GM19438 (cell line): ENCODE measurements around the gene RALGPS1.
A peak's percentile ranks its signal among the peaks of the same experiment; 100 is the strongest.

Source experiments
- ATAC-seq: cut with Tn5 transposase; IDR thresholded peaks from one replicate; pipeline ENCODE4 v1.9.1; 2021; ENCODE audit warnings: low read depth; ENCODE audit not compliant: unreplicated experiment

Gene RALGPS1

DNA sequence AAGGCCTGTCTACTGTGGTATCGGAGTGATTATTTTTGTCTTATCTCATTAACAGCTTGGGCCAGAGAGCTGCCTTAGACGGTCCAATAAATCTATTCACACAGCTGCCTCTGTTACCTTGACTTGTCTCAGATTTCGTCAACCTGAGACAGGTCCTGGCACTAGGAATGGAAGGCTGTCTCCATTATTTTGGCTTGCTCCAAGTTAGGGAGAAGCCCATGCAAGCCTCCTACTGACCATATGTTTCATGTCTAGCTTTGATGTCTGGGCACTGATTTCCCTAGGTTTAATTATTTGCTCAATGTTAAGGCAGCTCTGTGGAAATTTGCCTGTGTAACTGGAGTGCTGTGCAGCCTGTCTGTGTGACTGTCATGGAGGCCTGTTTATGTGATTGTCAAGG is 12.4 kb upstream of the RALGPS1 start:
- no peak for ATAC-seq

DNA sequence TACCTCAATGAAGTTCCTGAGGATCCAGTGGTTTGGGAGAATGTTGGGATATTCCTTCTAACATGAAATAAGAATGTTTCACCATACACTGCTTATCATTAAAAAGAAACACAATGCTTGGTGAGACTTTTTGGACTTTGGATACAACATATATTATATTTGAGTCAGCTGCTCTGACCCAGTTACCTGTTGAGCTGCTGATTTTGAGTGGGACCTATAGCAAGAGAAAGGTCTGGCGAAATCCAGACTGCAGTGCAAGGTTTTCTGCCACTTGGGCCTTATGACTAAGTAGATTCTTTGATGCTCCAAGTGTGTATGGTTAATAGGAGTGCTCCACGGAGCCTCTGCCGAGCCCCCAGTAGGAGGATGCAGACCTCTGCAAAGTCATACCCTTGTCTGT is 10.0 kb upstream of the RALGPS1 start:
- ATAC-seq, result no peak

GRCh38 chr9:126906091-126906490 is 8.5 kb upstream of the RALGPS1 start:
- no peak for ATAC-seq

DNA sequence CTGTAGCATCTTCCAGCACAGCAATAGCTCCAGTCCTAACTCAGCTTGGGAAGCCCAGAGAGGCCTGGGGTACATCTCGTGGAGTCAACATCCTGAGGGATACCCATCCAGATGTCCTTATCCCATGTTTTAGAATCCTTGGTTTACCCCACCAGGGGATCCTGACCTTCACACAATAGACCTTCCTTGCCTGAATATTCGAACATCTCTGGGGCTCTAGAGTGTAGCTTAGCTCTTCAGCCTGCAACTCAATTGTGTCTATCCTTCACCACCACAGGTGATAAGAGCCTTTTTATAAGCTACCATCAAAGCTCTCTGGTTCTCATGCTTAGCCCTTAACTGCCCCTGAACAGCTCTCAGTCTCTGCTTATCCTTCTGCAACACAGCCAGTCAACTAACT is 7.5 kb upstream of the RALGPS1 start:
- no peak for ATAC-seq

DNA sequence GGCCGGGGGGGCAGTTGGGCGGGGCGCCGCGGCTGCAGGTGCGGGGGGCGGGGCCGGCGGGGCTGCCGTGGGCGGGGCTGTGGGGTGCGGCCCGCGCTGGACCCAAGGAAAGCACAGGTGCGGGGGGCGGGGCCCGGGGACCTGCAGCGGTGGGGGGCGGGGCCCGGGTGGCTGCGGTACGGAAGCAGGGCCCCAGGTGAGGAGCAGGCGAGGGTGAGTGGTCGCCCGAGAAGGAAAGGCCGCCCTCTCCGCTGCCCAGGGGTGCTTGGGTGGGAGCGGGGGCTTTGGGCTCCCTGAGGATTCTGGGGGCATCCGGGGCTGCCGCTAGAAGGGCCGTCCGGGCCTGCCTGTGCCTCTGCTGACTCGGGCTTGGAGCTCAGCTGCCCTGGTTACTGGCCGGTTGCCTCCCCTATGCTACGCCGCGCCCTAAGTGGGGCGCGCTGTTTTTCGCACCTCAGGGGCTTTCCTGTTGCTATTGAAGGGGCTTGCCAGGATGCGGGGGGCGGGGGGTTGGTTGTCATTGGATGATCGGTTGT is 767 bp downstream of the RALGPS1 start:
- ATAC-seq, result peak; percentile 2

DNA sequence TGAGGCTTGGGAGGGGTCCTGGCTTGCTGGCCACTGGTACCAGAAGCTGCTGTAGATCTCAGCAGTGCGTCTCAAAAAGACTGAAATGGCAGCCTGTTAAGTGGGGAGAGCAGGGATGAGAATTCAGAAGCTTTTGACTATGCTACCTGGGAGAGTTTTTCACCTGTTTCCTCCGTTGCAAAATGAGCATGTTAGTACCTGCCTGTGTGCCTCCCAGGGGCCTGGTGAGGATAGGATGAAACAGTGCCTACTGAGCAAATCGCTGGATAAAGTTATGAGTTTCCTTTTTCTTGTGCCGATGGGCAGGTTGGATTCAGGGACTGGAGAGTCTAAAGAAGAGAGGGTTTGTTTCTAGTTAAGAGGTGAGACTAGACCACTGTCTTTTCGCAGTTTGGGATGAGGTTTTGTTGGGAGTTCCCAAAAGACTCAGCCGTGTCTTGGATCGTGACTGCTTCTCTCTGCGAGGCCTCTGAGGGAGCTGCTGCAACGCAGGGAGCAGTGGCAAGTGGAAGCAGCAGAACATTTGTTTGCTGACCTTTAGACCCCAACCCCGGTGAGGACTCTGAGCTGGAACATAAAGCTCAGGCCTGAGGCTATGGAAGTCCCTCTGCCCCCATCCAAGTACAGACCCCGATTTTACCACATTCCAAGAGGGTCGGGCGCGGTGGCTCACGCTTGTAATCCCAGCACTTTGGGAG is 1.4 kb downstream of the RALGPS1 start:
- no peak for ATAC-seq

DNA sequence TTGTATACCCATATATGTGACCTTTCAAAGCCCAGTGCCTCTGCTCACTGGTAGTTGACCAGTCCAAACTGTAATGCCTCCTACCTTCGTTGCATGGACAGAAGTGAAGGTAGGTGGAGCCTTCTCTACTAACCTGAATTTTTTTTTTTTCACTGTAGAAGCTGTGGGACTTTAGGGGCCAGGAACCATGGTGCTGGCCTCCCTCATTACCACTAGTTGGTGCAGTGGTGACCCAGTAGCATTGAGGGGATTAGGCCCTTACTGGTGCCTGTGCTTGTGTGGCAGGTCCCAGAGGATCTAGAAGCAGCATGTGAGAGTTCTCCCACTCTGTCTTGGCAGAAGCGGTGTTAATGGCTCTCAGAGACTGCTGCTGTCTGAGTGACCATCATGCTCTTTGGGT is 2.3 kb downstream of the RALGPS1 start:
- ATAC-seq, result no peak

DNA sequence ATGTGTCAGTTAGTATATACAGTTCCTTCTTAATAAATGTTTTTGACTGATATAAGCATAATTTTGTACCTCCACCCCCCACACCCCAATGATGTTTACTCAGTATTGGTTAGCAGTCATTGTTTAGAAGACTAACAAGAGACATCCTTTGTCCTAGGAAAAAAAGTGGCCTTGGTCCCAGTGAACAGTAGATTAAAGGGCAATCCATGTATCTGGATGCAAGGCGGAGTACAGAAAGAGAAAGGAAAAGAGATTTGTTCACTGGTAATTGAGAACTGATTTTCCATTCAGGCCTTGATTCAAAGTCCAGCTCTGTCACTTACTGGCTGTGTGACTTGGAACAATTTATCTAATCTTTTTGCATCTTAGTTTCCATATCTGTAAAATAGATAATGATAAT is 4.6 kb downstream of the RALGPS1 start:
- ATAC-seq, result no peak

DNA sequence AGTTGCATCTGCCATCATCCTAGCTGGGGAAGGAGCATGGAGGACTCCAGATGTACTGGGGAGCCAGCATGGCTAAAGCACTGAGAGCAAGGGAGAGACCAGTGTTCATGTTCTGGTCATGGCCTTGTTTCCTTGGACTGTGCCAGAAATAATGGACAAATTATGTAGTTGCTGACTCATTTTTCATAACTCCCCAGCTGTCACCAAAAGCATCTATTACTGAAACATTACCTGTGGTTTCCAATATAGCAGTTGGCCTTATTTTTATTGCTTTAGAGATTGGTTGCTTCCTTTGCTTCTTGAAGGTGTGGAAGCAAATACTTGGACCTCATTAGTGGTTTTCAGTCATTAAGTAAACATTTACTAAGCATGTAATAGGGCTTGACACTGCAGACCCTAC is 11.3 kb downstream of the RALGPS1 start:
- ATAC-seq, result no peak

GRCh38 chr9:126926364-126926763 is 11.8 kb downstream of the RALGPS1 start:
- no peak for ATAC-seq

GRCh38 chr9:126927419-126927818 is 12.8 kb downstream of the RALGPS1 start:
- no peak for ATAC-seq

DNA sequence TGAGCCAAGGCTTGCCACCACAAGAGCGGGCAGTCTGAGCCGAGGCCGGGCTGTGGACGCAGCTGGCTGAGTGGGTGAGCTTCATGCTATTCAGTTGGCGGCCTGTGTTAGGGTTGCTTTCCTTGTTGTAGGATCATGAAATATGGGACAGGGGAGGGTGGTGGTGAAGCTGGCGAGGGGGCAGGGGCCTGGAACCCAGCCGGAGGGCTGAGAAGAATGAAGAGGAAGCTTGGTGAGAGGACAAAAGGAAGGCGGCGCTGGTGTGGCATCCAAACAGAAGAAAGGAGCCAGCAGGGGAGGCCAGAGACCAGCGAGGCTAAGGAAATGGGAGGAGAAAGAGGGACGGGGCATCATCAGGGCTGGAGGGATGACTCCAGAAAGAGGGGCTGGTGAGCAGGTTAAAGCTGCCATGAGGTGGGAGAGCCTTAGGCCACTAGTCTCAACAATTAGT is 18.3 kb downstream of the RALGPS1 start:
- ATAC-seq, result no peak

GRCh38 chr9:126933334-126933980 is 18.9 kb downstream of the RALGPS1 start:
- no peak for ATAC-seq

DNA sequence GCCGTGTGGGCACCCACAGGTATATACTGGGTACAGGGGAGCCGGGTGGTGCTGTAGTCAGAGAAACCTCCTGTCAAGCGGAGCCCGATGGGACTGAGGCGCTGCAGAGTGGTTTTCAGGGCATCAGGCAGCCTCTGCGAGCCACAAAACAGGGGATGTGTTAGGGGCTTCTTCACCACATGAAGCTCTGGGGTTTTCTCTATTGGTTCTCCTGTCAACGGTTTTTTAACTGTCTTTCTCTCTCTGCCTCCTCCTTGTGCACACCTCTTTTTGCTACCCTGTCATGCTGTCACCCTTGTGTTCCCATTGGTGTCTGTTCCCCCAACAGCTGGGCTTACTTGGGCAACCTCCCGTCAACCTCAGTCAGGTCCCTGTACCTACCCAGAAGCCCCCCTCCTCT is 19.9 kb downstream of the RALGPS1 start:
- no peak for ATAC-seq

GRCh38 chr9:126935630-126936029 is 21.0 kb downstream of the RALGPS1 start:
- ATAC-seq, result no peak

GRCh38 chr9:126937444-126937843 is 22.9 kb downstream of the RALGPS1 start:
- ATAC-seq, result no peak

DNA sequence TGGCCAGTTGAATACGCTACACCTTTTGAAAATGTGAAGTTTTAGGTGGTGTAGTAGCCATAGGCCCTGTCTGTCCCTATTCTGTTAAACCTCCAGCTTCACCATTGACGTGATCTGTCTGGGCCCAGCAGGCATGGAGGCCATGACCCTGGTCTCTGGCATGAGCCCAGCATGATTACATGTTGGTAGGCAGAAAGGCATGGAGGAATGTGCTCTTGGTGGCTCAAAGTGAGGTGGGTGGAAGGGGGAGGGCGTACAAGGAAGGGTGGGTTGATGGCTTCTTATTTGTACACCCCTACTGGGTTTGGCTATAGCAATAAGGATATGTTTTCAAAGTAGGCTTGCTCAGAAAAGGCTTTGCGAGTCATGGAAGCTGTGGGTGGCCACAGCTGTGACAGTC is 23.7 kb downstream of the RALGPS1 start:
- no peak for ATAC-seq

DNA sequence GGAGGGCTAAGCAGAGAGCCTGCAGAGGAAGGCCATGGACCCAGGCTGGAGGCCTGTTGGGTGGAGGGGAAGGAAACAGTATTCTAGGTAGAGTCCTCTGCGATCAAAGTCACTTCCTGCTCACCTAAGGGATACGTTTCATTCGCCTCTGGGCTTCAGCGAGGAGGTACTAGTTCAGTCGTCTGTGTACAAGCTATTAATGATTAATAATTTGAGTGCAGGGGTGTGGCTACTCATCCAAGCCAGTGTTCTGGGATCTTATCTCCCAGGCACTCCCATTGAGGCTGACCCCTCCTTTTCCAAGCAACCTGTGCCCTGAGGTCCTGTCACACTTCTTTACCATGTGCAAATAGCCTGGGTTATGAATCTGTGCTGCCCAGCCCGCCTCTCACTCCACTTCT is 25.2 kb downstream of the RALGPS1 start:
- ATAC-seq, result no peak

- ATAC-seq, result no peak
Measured at GRCh38 chr9:126942399-126942798, 27.8 kb downstream of the RALGPS1 start.

- no peak for ATAC-seq
Measured at GRCh38 chr9:126945682-126946081, 31.1 kb downstream of the RALGPS1 start.

DNA sequence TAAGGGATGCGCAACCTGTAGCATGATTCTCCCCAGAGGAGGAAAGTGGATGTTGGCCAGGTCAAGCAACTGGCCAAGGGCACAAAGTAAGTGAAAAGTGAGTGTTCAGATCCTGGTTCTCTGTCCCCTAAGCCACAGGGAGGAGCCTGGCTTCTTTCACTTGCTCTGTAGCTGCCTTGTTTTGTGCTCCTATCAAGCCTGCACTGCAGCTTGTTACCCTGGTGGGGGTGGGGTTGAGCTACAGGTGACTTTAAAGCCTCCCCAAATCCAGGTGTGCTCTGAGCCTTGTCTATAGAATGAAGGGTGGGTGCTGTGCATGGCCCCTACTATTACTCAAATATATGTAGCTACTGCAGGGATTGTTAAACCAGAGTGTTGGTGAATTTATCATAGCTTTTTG is 32.9 kb downstream of the RALGPS1 start:
- no peak for ATAC-seq
